K562 (cell line): Measurements from ENCODE around the gene FAM227B. TPM values are rescaled to one million over a fixed set of nuclear protein-coding genes. Genes with fewer than 3 reads are reported as not detected.

Experiments used
- ATAC-seq: fragments of 200-7000 bp; cut with Tn5 transposase; 3 replicates; pipeline ENCODE4 v1.9.1; 2020; ENCODE audit warnings: moderate library complexity
- BruUV-seq: library from RNA; stranded (reverse); fragments of 400-500 nt; replicated peaks from 2 replicates; lab custom pipeline; 2021; lab: Mats Ljungman, UMichigan
- CTCF ChIA-PET: fragments of 300-600 bp; formaldehyde crosslinking; extraction: SDS; loops from one replicate; lab custom pipeline; 2021; ENCODE audit warnings: low intra/inter-chr PET ratio; lab: Yijun Ruan, JAX
- POLR2A ChIA-PET: fragments of 300-600, 350-650 bp; sonication (Branson Sonifier 250); formaldehyde crosslinking; extraction: SDS; loops from one replicate; lab custom pipeline; 2021; ENCODE audit warnings: antibody characterized with exemption, inconsistent platforms; lab: Yijun Ruan, JAX
- DNase-seq, 4 experiments: peaks; one replicate each; pipeline versions ENCODE4 v3.0.0 to v3.0.0-alpha.2; 2011 to 2018; ENCODE audit warnings: low spot score in 3 of 4, mixed read lengths in 3 of 4; ENCODE audit errors: extremely low read depth in 1 of 4
- FAIRE-seq: peaks from 2 replicates; lab custom pipeline; 2011; peaks lifted over from hg19 to GRCh38; lab: Jason Lieb, UNC
- H2AFZ ChIP-seq: 2 replicates; pipeline ENCODE4 v1.6.0; 2011; ENCODE audit warnings: low read depth, low read length, control low read depth, inconsistent platforms
- H3K27ac ChIP-seq: fragments of 200-600 bp; 3 replicates; pipeline ENCODE4 v1.8.0; 2011; ENCODE audit warnings: low read depth, mild to moderate bottlenecking, control low read depth, inconsistent platforms, low read length, moderate library complexity, mixed read lengths; ENCODE audit errors: extremely low read depth
- H3K27me3 ChIP-seq, 2 experiments: fragments of 300-600 bp in 1 of 2; 2 replicates in 1 of 2; 3 replicates in 1 of 2; pipeline versions ENCODE4 v1.6.0 to v1.8.0; 2011; ENCODE audit warnings: inconsistent platforms in 2 of 2, low read length in 2 of 2, mild to moderate bottlenecking in 1 of 2, mixed read lengths in 1 of 2, moderate library complexity in 1 of 2; ENCODE audit not compliant: control insufficient read depth in 2 of 2, insufficient read depth in 2 of 2
- H3K36me3 ChIP-seq: fragments of 300-600 bp; 3 replicates; pipeline ENCODE4 v1.8.0; 2011; ENCODE audit warnings: mild to moderate bottlenecking, low read length, inconsistent platforms; ENCODE audit not compliant: control insufficient read depth, insufficient read depth
- H3K4me1 ChIP-seq, 2 experiments: fragments of 200-600 bp in 1 of 2; replicated peaks in 1 of 2; 2 replicates in 1 of 2; 3 replicates in 1 of 2; pipeline versions ENCODE4 v1.5.1 to v1.8.0; 2011; ENCODE audit warnings: inconsistent platforms in 2 of 2, low read length in 2 of 2, mild to moderate bottlenecking in 1 of 2, mixed read lengths in 1 of 2, moderate library complexity in 1 of 2; ENCODE audit not compliant: control insufficient read depth in 2 of 2, insufficient read depth in 2 of 2
- H3K4me2 ChIP-seq: 2 replicates; pipeline ENCODE4 v1.6.1; 2011; ENCODE audit warnings: low read length, control low read depth, inconsistent platforms, mixed read lengths; ENCODE audit not compliant: insufficient read depth
- H3K4me3 ChIP-seq: fragments of 200-600 bp; sonication (generic), shearing (Covaris generic); 2 replicates; pipeline ENCODE4 v1.5.1; 2016; ENCODE audit warnings: control low read depth, inconsistent platforms
- H3K79me2 ChIP-seq: fragments of 200-600 bp; 3 replicates; pipeline ENCODE4 v1.8.0; 2011; ENCODE audit warnings: low read length, inconsistent platforms; ENCODE audit not compliant: control insufficient read depth, insufficient read depth
- H3K9ac ChIP-seq, 2 experiments: 2 replicates each; pipeline versions ENCODE4 v1.6.0 to v1.6.1; 2011; ENCODE audit warnings: low read depth in 2 of 2, low read length in 2 of 2, control low read depth in 1 of 2, inconsistent platforms in 1 of 2, mild to moderate bottlenecking in 1 of 2, mixed read lengths in 1 of 2; ENCODE audit not compliant: insufficient read depth in 1 of 2
- H3K9me1 ChIP-seq: one replicate; pipeline ENCODE4 v1.6.0; 2011; ENCODE audit warnings: inconsistent platforms, mild to moderate bottlenecking, low read length, moderate library complexity; ENCODE audit not compliant: control insufficient read depth, insufficient read depth
- H3K9me3 ChIP-seq: replicated peaks from 2 replicates; pipeline ENCODE4 v1.5.1; 2011; ENCODE audit warnings: low read depth, low read length, inconsistent platforms; ENCODE audit not compliant: control insufficient read depth, insufficient read depth
- H4K20me1 ChIP-seq: replicated peaks from 2 replicates; pipeline ENCODE4 v1.6.1; 2011; ENCODE audit warnings: low read length, inconsistent platforms, mixed read lengths; ENCODE audit not compliant: control insufficient read depth, insufficient read depth
- CBX2 ChIP-seq: fragments of 200-600 bp; sonication (generic); IDR thresholded peaks from one replicate; pipeline ENCODE4 v1.6.1; 2012; ENCODE audit warnings: mild to moderate bottlenecking, low read length, inconsistent platforms; ENCODE audit not compliant: insufficient read depth, poor library complexity, severe bottlenecking
- IRF2 ChIP-seq: sonication (generic); formaldehyde crosslinking; IDR thresholded peaks from 2 replicates; pipeline ENCODE4 v1.8.1; 2022; ENCODE audit warnings: mild to moderate bottlenecking, missing genetic modification reagents
- KAT7 ChIP-seq: sonication (generic); formaldehyde crosslinking; IDR thresholded peaks from 2 replicates; pipeline ENCODE4 v1.8.0; 2022; ENCODE audit warnings: missing genetic modification reagents, mild to moderate bottlenecking, borderline replicate concordance
- MCM5 ChIP-seq: fragments of 450-650 bp; IDR thresholded peaks from 2 replicates; pipeline ENCODE4 v1.6.1; 2016; ENCODE audit warnings: low read depth
- SRSF9 ChIP-seq: fragments of 200-400 bp; formaldehyde crosslinking; IDR thresholded peaks from 2 replicates; pipeline ENCODE4 v1.6.1; 2017; ENCODE audit warnings: low read depth, low read length, borderline replicate concordance
- TEAD4 ChIP-seq, 2 experiments: sonication (generic) in 1 of 2; formaldehyde crosslinking in 1 of 2; IDR thresholded peaks; 2 replicates each; pipeline versions ENCODE4 v1.6.1 to v1.8.0; 2012 to 2022; ENCODE audit warnings: borderline replicate concordance in 1 of 2, inconsistent platforms in 1 of 2, low read length in 1 of 2, mild to moderate bottlenecking in 1 of 2, missing genetic modification reagents in 1 of 2
- ZEB2 ChIP-seq: fragments of 450-650 bp; IDR thresholded peaks from 2 replicates; pipeline ENCODE4 v1.6.1; 2016
- ZKSCAN3 ChIP-seq: fragments of 250-450 bp; sonication (Bioruptor Pico); IDR thresholded peaks from 2 replicates; pipeline ENCODE4 v1.4.0; 2020
- ZNF445 ChIP-seq: fragments of 250-450 bp; sonication (Bioruptor Pico); IDR thresholded peaks from 2 replicates; pipeline ENCODE4 v1.4.0; 2020; ENCODE audit warnings: low read depth, mild to moderate bottlenecking, moderate library complexity
- ZNF586 ChIP-seq: fragments of 450-650 bp; formaldehyde crosslinking; conservative IDR thresholded peaks from 2 replicates; pipeline ENCODE4 v1.4.0; 2020; ENCODE audit warnings: mild to moderate bottlenecking, moderate library complexity
- ZNF79 ChIP-seq: fragments of 250-450 bp; sonication (Bioruptor Pico); IDR thresholded peaks from 2 replicates; pipeline ENCODE4 v1.4.0; 2020; ENCODE audit warnings: low read depth, mild to moderate bottlenecking, moderate library complexity
- WGBS: fragments of 100-300 bp; shearing (Covaris generic); methylation state at CpG from one replicate; pipeline ENCODE4 v1.1.6; 2016; ENCODE audit warnings: low coverage, mixed read lengths; ENCODE audit not compliant: insufficient coverage; ENCODE audit errors: missing lambda C conversion rate; 5-methylcytosine and 5-hydroxymethylcytosine counted together
- in situ Hi-C: fragments of 300-500 bp; cut with MboI; formaldehyde crosslinking; loops from 4 replicates; pipeline ENCODE4 v1.15.0; 2018; ENCODE audit warnings: inconsistent platforms, mixed read lengths
- intact Hi-C: fragments of 100-400 bp; cut with micrococcal nuclease; formaldehyde crosslinking; loops from 2 replicates; pipeline ENCODE4 v1.14.2; 2022
- polyA plus RNA-seq, 8 experiments: library from polyadenylated mRNA; depleted of rRNA in 4 of 8; stranded (reverse) in 5 of 8; unstranded in 3 of 8; fragments of >200 nt; fragmentation: Nextera tagmentation in 2 of 8; fragmentation: Illumina TruSeq in 1 of 8; extraction: Ambion mirVana in 2 of 8; extraction: Trizol in 1 of 8; gene quantifications; 2 replicates each; pipeline versions ENCODE4 v1.2.1 to v1.2.3, GENCODE V29; 2011 to 2014; ENCODE audit warnings: inconsistent platforms in 1 of 8, missing spikeins in 1 of 8
- total RNA-seq, 7 experiments: library from RNA; depleted of rRNA in 6 of 7; stranded (reverse); fragments of >200 nt in 6 of 7; fragmentation: Illumina TruSeq in 2 of 7; extraction: Trizol in 2 of 7; gene quantifications; 2 replicates each; pipeline versions ENCODE4 v1.2.1 to v1.2.3, GENCODE V29; 2011 to 2021; ENCODE audit warnings: low replicate concordance in 1 of 7
- TF ChIP-seq, protein P1 (sequence below): fragments of 450-650 bp; IDR thresholded peaks from 2 replicates; pipeline ENCODE4 v1.6.1; 2016; ENCODE audit warnings: borderline replicate concordance
- TF ChIP-seq, protein P2 (sequence below): fragments of 450-650 bp; conservative IDR thresholded peaks from 2 replicates; pipeline ENCODE4 v1.6.1; 2016; ENCODE audit warnings: missing genetic modification characterization, low read depth, mild to moderate bottlenecking, control low read depth, missing compliant biosample characterization
- TF ChIP-seq, protein P3 (sequence below), 3 experiments: IDR thresholded peaks in 2 of 3; conservative IDR thresholded peaks in 1 of 3; 2 replicates each; pipeline ENCODE4 v1.5.1; 2011 to 2012; ENCODE audit warnings: low read length in 3 of 3, mild to moderate bottlenecking in 3 of 3, control low read depth in 2 of 3, improper control_type of control experiment in 1 of 3, inconsistent platforms in 1 of 3, low read depth in 1 of 3, mixed read lengths in 1 of 3, moderate library complexity in 1 of 3; ENCODE audit not compliant: insufficient read depth in 2 of 3
- TF ChIP-seq, protein P4 (sequence below): fragments of 450-650 bp; IDR thresholded peaks from 2 replicates; pipeline ENCODE4 v1.6.1; 2016; ENCODE audit warnings: mild to moderate bottlenecking

The FAM227B gene
- total and polyA plus RNA-seq, 9 of the 15 experiments (the other 6 are each of a cell fraction or from before 2014, with no cell fraction given) = 5.1 to 12.5 (median 11.2) TPM

DNA sequence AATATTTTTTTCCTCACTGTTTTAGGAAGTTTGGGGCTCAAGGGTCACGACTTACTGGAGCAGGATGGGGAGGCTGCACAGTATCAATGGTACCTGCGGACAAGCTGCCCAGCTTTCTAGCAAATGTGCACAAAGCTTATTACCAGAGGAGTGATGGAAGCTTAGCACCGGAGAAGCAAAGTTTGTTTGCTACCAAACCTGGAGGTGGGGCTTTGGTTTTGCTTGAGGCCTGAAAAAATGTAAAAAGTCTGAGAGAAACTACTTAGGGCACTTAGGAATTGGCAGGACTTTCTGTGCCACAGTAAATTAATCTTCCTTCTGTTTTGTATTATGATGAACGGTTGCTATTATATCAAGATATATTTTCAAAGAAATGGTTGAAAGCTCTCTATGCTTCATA lies 292.7 kb downstream of the FAM227B start:
- Histone ChIP-seq H3K9me3 (no peaks in the 10 kb centered on the region), H3K9ac (no peak overlapping the region), H3K4me3 (no peak overlapping the region), H3K79me2 (no peaks in the 10 kb centered on the region), H3K27me3 (no peaks in the 10 kb centered on the region), H3K9me1 (no peaks in the 10 kb centered on the region), H3K4me1 (no peaks in the 10 kb centered on the region), H3K4me2 (no peak overlapping the region), H3K36me3 (peaks cover 24% of the 10 kb centered on the region; the same call in 2 of the 3 replicates), H2AFZ (no peak overlapping the region), H4K20me1 (no peaks in the 10 kb centered on the region), H3K27ac (no peak overlapping the region)
- CTCF ChIA-PET = no interaction called here
- FAIRE-seq (no peak), DNase-seq (no peak), ATAC-seq (no peak)
- 84% methylated on average over 4 of the region's 4 CpGs for WGBS
- intact Hi-C loops = no loop called here
- POLR2A ChIA-PET = interaction anchor here (0.9 kb wide), 1 partner anchor 120 kb away, joined by 3 read pairs; no protein-coding TSS in a partner anchor
- no TSS peak for BruUV-seq
- in situ Hi-C loops = no loop called here
- TF ChIP-seq, protein P1, sequence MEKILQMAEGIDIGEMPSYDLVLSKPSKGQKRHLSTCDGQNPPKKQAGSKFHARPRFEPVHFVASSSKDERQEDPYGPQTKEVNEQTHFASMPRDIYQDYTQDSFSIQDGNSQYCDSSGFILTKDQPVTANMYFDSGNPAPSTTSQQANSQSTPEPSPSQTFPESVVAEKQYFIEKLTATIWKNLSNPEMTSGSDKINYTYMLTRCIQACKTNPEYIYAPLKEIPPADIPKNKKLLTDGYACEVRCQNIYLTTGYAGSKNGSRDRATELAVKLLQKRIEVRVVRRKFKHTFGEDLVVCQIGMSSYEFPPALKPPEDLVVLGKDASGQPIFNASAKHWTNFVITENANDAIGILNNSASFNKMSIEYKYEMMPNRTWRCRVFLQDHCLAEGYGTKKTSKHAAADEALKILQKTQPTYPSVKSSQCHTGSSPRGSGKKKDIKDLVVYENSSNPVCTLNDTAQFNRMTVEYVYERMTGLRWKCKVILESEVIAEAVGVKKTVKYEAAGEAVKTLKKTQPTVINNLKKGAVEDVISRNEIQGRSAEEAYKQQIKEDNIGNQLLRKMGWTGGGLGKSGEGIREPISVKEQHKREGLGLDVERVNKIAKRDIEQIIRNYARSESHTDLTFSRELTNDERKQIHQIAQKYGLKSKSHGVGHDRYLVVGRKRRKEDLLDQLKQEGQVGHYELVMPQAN = no peak
- TF ChIP-seq CBX2 (no peak), ZNF445 (no peak), MCM5 (no peak), SRSF9 (no peak), ZNF79 (CRISPR knock-in tag) (no peak), ZEB2 (no peak), ZNF586 (no peak), ZKSCAN3 (CRISPR knock-in tag) (no peak), TEAD4 (IDR thresholded peaks at IDR 0.05; ENCODE audit: low read length) (no peak), TEAD4 (CRISPR knock-in tag; IDR thresholded peaks at IDR 0.05; ENCODE audit: borderline replicate concordance) (no peak), KAT7 (CRISPR knock-in tag) (no peak), IRF2 (CRISPR knock-in tag) (no peak)
- TF ChIP-seq, protein P2, sequence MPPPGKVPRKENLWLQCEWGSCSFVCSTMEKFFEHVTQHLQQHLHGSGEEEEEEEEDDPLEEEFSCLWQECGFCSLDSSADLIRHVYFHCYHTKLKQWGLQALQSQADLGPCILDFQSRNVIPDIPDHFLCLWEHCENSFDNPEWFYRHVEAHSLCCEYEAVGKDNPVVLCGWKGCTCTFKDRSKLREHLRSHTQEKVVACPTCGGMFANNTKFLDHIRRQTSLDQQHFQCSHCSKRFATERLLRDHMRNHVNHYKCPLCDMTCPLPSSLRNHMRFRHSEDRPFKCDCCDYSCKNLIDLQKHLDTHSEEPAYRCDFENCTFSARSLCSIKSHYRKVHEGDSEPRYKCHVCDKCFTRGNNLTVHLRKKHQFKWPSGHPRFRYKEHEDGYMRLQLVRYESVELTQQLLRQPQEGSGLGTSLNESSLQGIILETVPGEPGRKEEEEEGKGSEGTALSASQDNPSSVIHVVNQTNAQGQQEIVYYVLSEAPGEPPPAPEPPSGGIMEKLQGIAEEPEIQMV = no peak
- TF ChIP-seq, protein P3, sequence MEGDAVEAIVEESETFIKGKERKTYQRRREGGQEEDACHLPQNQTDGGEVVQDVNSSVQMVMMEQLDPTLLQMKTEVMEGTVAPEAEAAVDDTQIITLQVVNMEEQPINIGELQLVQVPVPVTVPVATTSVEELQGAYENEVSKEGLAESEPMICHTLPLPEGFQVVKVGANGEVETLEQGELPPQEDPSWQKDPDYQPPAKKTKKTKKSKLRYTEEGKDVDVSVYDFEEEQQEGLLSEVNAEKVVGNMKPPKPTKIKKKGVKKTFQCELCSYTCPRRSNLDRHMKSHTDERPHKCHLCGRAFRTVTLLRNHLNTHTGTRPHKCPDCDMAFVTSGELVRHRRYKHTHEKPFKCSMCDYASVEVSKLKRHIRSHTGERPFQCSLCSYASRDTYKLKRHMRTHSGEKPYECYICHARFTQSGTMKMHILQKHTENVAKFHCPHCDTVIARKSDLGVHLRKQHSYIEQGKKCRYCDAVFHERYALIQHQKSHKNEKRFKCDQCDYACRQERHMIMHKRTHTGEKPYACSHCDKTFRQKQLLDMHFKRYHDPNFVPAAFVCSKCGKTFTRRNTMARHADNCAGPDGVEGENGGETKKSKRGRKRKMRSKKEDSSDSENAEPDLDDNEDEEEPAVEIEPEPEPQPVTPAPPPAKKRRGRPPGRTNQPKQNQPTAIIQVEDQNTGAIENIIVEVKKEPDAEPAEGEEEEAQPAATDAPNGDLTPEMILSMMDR (IDR thresholded peaks at IDR 0.05 in 2 of 3, conservative IDR thresholded peaks at IDR 0.05 in 1 of 3; ENCODE audit: insufficient read depth in 2 of 3, low read depth in 1 of 3, low read length in 3 of 3) = no peak
- TF ChIP-seq, protein P4, sequence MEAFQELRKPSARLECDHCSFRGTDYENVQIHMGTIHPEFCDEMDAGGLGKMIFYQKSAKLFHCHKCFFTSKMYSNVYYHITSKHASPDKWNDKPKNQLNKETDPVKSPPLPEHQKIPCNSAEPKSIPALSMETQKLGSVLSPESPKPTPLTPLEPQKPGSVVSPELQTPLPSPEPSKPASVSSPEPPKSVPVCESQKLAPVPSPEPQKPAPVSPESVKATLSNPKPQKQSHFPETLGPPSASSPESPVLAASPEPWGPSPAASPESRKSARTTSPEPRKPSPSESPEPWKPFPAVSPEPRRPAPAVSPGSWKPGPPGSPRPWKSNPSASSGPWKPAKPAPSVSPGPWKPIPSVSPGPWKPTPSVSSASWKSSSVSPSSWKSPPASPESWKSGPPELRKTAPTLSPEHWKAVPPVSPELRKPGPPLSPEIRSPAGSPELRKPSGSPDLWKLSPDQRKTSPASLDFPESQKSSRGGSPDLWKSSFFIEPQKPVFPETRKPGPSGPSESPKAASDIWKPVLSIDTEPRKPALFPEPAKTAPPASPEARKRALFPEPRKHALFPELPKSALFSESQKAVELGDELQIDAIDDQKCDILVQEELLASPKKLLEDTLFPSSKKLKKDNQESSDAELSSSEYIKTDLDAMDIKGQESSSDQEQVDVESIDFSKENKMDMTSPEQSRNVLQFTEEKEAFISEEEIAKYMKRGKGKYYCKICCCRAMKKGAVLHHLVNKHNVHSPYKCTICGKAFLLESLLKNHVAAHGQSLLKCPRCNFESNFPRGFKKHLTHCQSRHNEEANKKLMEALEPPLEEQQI = no peak
